Fibroblast of the aortic adventitia (primary cell): ENCODE data around the gene TLNRD1. TPM values are rescaled to one million over a fixed set of nuclear protein-coding genes. Genes with fewer than 3 reads are reported as not detected.

Experiments used
- DNase-seq: peaks from one replicate; pipeline ENCODE4 v3.0.0-alpha.2; 2010; ENCODE audit warnings: low read depth
- H3K4me3 ChIP-seq: 2 replicates; pipeline ENCODE4 v1.5.1; 2011; ENCODE audit warnings: low read depth, mild to moderate bottlenecking, control low read depth, low read length, moderate library complexity
- CTCF ChIP-seq: IDR thresholded peaks from 2 replicates; pipeline ENCODE4 v1.5.1; 2011; ENCODE audit warnings: mild to moderate bottlenecking, low read length, control low read depth, inconsistent platforms; ENCODE audit not compliant: insufficient read depth
- total RNA-seq: library from RNA; depleted of rRNA; stranded (reverse); fragments of >200 nt; gene quantifications from 2 replicates; pipeline ENCODE4 v1.2.3, GENCODE V29; 2012; ENCODE audit warnings: low replicate concordance

Gene TLNRD1
- total RNA-seq, 1 donor = 9.3 TPM

DNA sequence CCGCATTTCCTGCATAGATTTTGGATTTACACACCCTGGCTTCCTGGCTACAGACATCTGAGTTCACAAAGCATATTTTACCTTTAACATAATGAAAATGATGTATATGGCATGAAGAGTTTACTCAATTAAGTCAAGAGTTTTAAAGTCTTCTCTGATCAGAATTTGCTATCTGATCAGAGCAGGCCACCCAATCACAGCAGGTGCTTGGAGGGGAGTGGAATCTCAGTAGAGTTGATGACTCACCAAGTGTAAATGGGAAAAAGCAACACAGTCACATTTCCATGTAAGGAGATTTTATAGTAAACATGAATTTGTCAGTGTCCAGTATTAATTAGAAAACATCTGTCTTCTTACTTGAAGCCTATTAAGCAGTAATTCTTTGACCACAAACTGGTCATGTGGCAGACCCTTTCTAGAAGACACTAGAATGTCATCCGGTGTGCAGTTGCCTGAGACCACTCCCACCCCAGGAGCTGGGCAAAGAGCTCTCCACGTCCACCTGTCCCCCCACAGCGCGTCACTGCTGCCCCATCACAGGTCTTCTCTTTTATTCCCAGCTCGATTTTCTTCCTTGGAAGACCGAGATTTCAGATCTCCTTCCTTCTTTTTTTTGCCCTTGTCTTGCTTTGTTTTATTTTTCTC, 21.9 kb upstream of the TLNRD1 start:
- TF ChIP-seq CTCF = no peak
- no peak for DNase-seq
- H3K4me3 ChIP-seq = no peak overlapping the region

DNA sequence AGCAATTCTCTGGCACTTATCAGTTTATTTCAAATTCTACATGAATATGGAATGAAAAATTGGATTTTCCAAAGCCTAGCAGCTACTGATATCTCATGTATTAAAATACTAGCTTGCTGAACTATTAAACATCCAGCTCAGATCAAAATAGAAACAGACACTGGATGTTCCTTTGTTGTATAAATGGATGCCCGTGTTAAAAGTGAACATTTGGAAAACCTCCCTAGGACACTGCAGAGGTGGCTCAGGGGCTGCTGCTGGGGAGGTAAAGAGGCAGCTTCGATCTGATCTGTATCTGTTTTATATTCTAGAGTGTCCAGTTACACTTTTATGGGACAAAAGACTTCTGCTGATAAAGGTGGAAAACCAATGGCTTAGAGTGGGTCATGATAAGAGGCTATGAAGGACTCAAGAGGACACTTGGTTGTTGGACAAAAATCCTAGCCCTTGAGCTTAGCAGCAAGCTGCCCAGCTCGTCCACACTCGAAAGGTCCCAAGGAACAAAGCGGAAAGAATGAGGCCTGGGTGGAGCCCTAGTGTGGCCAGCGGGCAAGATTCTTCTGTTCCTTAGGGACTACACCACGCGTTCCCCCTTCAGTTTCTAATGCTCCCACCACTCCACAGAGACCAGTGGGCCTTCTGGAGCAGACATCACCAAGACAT, 21.1 kb upstream of the TLNRD1 start:
- DNase-seq = no peak
- TF ChIP-seq CTCF = no peak
- no peak overlapping the region for H3K4me3 ChIP-seq

DNA sequence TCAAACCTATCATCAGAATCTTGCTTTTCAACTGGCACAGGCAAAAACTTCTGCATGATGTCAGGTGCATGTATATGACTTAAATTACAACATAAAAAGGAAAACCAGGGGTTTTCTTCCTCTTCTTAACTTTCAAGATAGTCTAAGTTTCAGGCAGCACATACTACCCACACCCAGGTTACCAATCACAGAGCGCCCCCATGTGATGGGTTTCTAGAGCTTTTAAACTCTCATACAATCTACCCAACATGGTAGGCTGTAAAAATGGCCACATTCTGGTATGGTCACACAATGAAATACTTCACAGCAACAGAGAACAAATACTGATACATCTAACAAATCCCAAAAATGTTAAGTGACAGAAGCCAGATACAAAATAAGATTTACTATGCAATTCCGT, 18.5 kb upstream of the TLNRD1 start:
- no peak for TF ChIP-seq CTCF
- H3K4me3 ChIP-seq = no peak overlapping the region
- no peak for DNase-seq

- DNase-seq = no peak
- H3K4me3 ChIP-seq = no peak overlapping the region
- no peak for TF ChIP-seq CTCF
These were observed 17.9 kb upstream of the TLNRD1 start for GRCh38 chr15:80982839-80983238.

GRCh38 chr15:80984856-80985255, 15.9 kb upstream of the TLNRD1 start:
- TF ChIP-seq CTCF = no peak
- DNase-seq = peak; percentile 57
- H3K4me3 ChIP-seq = no peak overlapping the region

DNA sequence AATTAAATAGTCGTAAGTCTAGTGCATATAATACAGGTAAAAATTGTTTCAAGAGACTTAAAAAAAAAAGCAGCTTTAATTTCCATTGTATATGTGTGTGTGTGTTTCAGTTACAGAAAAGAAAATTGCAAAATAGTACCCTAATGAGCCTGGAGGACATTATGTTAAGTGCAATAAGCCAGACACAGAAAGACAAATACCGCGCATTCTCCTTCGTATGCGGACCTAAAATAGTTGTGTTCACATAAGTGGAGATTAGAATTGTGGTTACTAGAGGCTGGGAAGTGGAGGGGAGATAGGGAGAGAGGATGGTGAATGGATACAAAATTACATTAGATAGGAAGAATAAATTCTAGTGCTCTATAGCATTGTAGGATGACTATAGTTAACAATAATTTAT, 14.7 kb upstream of the TLNRD1 start:
- TF ChIP-seq CTCF = no peak

More for the DNA sequence above, 14.7 kb upstream of the TLNRD1 start:
- DNase-seq = no peak
- H3K4me3 ChIP-seq = no peak overlapping the region
